GM18520 (cell line): Measurements from ENCODE around the gene RPL23.
A peak's percentile ranks its signal among the peaks of the same experiment; 100 is the strongest.

Experiments used
- ATAC-seq: cut with Tn5 transposase; IDR thresholded peaks from one replicate; pipeline ENCODE4 v1.9.1; 2021; ENCODE audit not compliant: unreplicated experiment

RPL23 gene

GRCh38 chr17:38885044-38885727, 31.7 kb upstream of the RPL23 start:
- no peak for ATAC-seq

DNA sequence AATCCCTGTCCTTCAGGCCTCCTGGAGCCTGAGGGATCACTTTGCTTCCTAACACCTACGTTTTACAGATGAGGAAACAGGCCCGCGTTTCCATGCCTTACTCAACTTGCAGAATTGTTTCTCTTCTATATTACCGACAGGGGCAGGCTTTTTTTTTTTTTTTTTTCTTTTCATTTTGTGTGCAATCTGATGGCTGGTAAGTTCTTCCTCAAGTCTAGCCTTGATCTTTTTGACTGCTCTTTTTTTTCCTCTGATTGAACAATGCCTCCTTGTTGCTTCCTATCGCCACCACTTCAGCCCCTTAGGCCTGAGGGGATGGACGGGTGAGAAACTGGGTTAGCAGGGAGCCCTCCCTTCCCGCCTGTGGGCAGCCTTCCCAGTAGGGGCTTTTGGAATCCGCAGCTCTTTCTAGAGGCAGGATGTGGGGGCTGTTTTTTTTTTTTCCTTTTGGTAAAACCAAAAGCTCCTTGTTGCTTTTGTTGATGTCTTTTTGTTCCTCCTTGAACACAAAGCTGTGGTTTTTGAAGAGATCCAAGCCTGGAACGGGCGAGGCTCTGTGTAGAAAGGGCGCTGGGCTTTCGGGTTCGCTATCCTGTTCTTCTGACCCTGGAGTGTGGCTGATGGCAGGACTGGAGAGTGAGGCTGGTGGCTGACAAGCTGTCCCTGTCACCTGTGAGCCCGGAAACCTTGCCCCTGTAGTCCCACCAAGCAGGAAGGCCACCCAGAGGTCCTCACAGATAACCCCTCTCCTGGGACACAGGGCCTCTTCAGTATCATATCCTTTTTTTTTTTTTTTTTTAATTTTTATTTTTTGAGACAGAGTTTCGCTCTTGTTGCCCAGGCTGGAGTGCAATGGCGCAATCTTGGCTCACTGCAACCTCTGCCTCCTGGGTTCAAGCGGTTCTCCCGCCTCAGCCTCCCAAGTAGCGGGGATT, 30.3 kb upstream of the RPL23 start:
- ATAC-seq: no peak

DNA sequence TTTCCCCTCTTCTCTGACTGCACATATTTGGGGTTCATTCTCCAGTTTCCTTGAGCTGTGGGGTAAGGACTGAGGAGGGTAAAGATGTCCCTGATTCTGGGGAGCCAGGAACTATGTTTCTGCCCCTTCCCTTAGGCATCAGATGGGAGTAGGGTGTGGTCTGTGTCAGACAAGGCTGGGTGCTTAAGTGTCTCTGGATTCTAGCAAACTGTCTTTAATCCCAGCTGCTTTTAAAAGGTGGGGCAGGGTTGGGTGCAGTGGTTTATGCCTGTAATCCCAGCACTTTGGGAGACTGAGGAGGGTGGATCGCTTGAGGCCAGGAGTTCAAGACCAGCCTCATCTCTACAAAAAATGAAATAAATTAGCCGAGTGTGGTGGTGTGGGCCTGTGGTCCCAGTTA, 29.3 kb upstream of the RPL23 start:
- no peak for ATAC-seq

- ATAC-seq: no peak
Measured at GRCh38 chr17:38881600-38882191, 28.2 kb upstream of the RPL23 start.

GRCh38 chr17:38879878-38880665, 26.6 kb upstream of the RPL23 start:
- no peak for ATAC-seq

DNA sequence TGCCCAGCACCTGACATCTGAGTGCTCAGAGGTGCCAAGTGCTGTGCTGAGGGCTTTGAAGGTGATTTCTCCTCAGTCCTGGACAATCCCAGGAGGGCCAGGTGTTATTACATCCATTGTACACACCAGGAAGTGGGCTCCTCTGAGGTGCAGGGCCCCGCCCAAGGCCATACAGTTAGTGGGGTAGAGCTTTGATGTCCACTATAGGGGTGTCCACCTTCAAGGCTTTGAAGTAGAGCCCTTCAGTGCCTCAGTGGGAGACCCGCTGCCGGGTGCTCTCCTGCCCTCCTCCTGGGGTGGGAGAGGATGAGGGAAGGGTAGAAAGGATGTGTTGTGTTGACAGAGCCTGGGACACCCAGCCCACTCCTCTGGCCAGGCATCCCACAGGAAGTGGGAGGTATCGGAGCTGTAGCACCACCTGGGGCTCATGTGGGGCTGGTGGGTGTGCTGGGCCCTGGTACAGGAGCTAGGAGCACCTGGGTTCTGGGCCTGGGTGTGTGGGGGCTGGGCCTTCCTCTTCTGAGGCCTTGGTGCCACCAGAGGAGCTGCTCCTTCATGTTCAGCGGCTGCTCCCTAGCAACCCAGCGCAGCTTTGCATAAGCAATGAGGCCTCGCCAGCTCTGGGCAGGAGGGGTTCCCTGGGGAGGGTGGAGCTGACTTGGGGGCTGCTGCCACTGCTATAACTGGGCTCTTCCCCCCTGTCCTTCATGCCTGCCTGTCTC, 23.8 kb upstream of the RPL23 start:
- ATAC-seq: no peak

DNA sequence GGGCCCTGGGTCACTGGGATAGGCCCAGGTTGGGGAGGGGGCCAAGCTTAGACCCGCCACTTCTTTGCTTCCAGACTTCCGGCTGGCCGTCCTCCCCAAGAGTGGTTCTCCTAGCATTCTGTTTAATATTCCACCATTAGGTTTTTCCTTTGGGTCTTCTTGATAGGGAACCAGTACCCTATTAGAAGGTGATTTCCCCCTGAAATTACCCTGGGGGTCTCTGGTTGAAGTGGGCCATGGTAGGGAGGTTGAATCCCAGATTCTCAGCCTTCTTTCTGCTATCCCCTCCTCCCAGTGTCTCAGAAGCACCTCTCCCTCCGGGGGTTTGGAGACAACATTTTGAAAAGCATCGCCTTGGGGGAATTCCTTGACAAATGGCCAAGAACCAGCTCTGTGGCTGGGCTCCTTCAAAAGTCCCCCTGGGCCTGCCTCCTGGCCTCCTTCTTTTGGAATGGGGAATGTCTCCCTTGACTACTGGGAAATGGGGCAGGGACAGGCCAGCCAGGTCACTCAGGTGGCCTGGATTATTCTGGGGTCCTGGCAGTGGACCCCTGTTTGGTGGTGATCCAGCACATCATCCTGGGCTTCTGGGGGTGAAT, 22.1 kb upstream of the RPL23 start:
- ATAC-seq: no peak

DNA sequence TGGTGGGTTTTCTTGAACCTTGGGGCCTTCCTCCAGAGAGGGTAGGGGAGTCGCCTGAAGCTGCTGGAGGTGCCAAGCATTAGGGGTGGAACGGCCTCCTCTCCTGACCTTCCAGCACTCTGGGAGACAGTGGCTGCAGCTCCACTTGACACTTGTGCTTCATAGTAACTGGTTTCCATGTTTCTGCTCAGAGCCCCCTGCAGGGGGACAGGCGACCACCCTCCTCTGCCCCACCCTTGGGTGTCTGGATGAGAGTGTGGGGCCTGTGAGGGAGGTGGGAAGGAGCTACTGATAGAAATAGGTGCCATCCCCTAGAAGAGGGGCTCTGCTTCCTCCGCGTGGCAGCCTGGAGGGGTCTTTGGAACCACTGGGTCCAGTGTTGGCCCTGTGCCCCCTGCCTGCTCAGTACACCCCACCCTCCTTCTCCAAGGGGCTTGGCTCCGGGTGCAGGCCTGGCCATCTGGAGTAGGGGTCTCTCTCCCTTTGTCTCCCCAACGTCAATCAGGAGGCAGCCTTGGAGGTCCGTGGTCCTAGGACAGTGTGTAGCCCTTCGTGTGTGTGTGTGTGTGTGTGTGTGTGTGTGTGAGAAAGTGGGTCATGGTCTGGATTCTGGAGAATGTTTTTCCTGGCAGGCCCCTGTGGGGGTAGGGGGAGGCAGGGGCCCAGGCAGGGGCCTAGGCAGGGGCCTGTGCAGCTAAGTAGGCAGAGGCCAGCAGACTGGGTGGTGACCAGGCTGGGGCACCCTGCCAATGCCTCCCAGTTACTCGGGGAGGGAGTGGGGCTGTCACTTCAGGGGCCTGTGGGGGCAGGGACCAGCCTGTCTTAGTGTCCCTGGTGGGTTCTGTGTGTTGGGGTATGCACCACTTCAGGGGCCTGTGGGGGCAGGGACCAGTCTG, 21.2 kb upstream of the RPL23 start:
- no peak for ATAC-seq

DNA sequence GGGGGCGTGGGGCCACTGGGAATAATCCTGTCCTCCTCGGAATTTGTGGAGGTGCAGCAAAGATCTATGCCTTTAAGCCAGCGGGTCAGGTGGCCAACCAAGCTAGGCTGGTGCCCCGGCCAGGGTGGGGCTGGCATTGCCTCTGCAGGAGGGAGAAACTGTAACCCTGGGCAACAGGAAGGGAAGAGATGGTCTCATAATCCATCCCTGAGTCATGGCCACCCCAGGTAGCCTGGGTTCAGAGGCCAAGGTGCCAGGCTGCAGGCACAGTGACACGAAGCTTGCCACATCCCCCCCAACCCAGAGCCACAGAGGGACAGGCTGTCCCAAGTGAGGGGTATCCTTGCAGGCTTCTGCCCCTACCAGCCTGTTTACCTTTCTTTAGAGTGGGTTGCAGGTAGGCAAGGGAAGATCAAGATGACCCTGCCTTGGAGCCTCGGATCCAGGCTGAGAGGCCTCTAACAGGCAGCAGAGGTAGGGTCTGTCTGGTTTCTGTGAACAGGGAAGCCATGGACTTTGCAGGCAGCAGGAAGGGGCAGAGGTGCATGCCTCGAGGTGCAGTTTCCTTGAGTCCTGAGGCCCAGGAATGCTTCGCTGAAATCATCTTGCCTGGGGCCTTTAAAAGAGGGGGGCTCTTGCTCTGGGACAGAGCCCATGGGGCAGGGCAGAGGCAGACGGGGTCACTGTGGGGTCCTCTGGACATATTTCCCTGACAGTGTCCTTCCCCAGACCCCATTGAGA, 20.3 kb upstream of the RPL23 start:
- ATAC-seq: no peak

- ATAC-seq: no peak
Measured at GRCh38 chr17:38872671-38873385, 19.3 kb upstream of the RPL23 start.

- no peak for ATAC-seq
Measured at GRCh38 chr17:38872027-38872511, 18.5 kb upstream of the RPL23 start.

DNA sequence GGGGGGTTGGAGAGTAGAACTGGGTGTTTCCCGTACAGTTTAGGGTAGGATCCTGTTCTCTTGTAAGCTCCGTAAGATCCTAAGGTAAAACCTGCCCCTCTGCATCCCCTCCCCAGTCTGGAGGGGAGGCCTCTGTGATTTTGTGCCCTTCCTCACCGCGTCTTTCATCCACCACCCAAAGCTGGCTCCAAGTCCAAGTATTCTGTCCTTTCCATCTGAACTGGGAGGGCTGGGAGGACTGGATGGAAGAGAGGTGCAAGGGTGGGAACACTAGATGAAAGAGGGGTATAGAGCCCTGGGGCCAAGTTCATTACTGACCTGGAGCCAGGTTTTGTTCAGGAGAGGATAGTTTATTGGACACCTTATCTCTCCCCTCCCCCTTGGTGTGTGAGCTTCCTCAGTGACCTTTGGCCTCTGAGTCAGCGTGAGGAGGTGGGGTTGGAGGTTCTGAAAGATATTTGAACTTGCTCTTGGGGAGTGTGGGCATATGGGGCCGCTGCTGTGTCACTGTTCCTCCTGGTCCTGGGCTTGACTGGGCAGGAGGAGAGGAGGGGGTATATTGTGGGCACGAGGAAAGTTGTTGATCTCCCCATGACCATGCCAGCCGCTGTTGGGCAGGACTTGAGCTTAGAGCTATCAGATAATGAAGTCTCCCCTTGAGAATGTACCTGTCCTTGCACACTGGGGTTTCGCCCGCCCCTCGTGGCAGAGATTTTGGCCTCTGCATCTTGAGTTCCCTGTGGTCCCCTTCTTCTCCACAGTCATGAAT, 17.9 kb upstream of the RPL23 start:
- ATAC-seq: no peak

DNA sequence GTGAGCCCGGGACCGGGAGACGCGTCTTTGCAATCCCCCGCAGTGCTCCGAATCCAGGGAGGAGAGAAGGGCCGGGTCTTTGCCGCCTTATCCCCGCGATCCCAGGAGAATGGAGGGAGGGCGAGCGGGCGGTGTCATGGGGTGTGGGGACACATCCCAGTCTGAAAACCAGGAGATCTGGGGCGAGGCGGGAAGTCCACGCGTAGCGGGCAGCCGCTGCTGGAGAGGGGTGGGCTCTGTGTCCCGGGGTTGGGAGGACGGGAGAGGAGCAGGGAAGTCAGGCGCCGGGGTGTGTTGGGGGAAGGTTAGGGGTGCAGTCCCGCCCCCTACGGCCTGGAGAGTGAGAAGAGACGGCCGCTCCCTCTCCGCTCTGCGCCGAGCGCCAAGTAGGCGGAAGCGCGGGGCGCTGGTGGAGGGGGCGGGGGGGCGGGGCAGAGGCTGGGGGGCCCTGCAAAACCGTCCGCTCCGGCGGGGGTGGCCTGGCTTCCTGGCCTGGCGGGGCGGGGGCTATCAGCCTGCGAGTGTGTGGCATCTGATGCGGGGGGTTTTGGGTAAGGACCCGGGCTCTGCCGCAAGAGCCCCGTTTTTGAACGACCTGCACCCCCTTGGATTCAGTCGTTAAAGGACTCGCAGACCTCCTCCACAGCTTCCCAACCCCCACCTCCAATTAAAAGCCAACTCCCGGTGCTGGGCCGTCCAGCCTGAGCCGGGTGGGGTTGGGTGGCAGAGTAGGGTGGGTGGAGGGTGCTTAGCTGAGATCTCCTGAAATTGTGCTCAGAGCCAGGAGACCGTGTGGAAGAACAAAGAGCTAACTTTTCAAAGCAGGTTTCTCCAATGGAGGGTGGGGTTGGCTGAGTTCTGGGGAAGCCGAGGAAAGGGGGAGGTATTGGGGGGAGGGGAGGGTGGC, 17.0 kb upstream of the RPL23 start:
- no peak for ATAC-seq

- ATAC-seq: peak; percentile 31
Measured at GRCh38 chr17:38869526-38870258, 16.2 kb upstream of the RPL23 start, which contains the start of gene LASP1. Gene LASP1, plus strand, starts transcription at chr17:38870058. Its CDS starts 132 bp downstream, at chr17:38870190.
